ENCODE results near the gene MDN1.
"Not testable (repeated sequence)": the region's sequence is repeated elsewhere in the genome, so short reads cannot be mapped to it uniquely, and the experiment has no call there.

Gene MDN1

DNA sequence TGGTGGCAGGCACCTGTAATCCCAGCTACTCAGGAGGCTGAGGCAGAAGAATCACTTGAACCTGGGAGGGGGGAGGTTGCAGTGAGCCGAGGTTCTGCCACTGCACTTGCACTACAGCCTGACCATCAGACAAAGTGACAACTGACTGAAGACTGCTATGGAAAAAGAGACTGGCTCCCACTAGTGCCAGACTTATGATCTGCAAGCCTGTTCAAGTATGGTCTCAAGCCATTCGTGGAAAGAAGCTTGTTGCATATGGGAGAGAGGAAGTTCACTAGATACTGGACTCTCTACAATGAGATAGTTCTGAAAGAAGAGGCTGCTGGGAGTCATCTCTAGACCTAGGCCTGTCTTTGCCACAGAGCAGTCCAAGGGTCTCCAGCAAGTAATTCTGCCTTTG, 26.7 kb downstream of the MDN1 start:
- Histone ChIP-seq H3K4me1 (no peaks in the 10 kb centered on the region), H3K9me3 (no peaks in the 10 kb centered on the region), H3K4me3 (ENCODE audit: low read depth, low read length) (no peak overlapping the region), H3K36me3 (peaks cover 64% of the 10 kb centered on the region), H3K27me3 (no peaks in the 10 kb centered on the region)
- peak; percentile 26 for DNase-seq
- peak; percentile 73 for TF ChIP-seq CTCF (IDR thresholded peaks at IDR 0.05; ENCODE audit: low read depth, low read length)

DNA sequence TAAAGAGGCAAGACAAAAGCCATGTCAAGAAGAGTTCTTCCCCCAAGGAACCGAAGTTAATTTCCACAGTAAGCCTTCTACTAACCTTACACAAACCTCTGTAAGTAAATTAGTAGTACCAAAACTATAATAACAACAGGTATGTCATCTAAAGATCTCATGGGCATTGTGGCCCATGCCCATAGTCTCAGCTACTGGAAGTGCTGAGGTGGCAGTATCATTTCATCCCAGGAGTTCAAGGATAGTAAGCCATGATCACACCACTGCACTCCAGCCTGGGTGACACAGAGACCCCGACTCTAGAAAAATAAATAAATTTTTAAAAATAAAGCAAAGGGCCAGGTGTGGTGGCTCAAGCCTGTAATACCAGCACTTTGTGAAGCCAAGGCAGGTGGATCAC, 29.2 kb downstream of the MDN1 start:
- H3K36me3 ChIP-seq = peaks cover 79% of the 10 kb centered on the region
- TF ChIP-seq CTCF (IDR thresholded peaks at IDR 0.05; ENCODE audit: low read depth, low read length) = no peak
- no peaks in the 10 kb centered on the region for H3K9me3 ChIP-seq
- no peak for DNase-seq
- H3K4me1 ChIP-seq = no peaks in the 10 kb centered on the region
- no peaks in the 10 kb centered on the region for H3K27me3 ChIP-seq
- no peak overlapping the region for H3K4me3 ChIP-seq (ENCODE audit: low read depth, low read length)

DNA sequence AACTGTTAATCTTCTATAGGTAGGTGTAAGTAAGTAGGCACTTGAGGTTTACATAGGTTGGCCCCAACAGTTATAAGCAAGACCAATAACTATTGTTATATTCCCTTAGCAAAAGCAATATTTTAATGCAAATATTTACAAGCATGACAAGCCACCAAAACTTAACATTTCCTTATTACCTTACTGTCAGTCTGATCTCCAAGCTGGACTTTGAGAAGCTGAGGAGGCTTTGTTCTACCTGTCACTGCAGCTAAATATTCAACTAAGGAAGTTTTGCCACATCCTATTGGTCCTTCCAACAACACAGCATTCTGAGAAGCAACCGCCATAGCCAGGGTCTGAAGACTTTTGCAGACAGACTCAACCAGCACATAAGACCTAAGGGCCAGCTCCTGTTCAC, 29.6 kb downstream of the MDN1 start:
- no peaks in the 10 kb centered on the region for H3K4me1 ChIP-seq

GRCh38 chr6:89787660-89788328, 31.8 kb downstream of the MDN1 start:
- no peak for DNase-seq
- Histone ChIP-seq H3K9me3 (no peaks in the 10 kb centered on the region), H3K4me3 (ENCODE audit: low read depth, low read length) (no peak overlapping the region), H3K27me3 (no peaks in the 10 kb centered on the region), H3K36me3 (peaks cover 89% of the 10 kb centered on the region), H3K4me1 (no peaks in the 10 kb centered on the region)
- TF ChIP-seq CTCF (IDR thresholded peaks at IDR 0.05; ENCODE audit: low read depth, low read length) = no peak

More for the DNA sequence above, 29.6 kb downstream of the MDN1 start:
- TF ChIP-seq CTCF (IDR thresholded peaks at IDR 0.05; ENCODE audit: low read depth, low read length) = no peak
- Histone ChIP-seq H3K9me3 (no peaks in the 10 kb centered on the region), H3K27me3 (no peaks in the 10 kb centered on the region), H3K4me3 (ENCODE audit: low read depth, low read length) (no peak overlapping the region), H3K36me3 (peaks cover 84% of the 10 kb centered on the region)
- DNase-seq = no peak

DNA sequence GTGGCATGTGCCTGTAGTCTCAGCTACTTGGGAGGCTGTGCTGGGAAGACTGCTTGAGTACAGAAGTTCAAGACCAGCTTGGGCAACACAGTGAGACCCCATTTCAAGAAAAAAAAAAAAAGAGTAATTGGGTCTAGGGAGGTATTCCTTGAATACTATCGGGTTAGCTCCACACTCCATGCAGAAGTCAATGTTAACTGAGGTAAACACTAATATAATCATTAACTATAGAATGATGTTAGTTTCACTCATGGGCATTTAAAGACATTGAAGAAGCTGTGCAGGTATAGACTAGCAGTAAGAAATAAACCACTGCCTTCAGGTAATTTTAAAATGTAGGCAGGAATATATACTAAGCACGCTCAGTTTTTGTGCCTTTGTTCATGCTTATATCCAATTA, 32.6 kb downstream of the MDN1 start:
- Histone ChIP-seq H3K4me1 (no peaks in the 10 kb centered on the region), H3K27me3 (no peaks in the 10 kb centered on the region), H3K4me3 (ENCODE audit: low read depth, low read length) (no peak overlapping the region), H3K9me3 (no peaks in the 10 kb centered on the region), H3K36me3 (peaks cover 85% of the 10 kb centered on the region)
- no peak for DNase-seq
- TF ChIP-seq CTCF (IDR thresholded peaks at IDR 0.05; ENCODE audit: low read depth, low read length) = no peak

- no peak for DNase-seq
- Histone ChIP-seq H3K4me1 (no peaks in the 10 kb centered on the region), H3K9me3 (no peaks in the 10 kb centered on the region), H3K36me3 (peaks cover 81% of the 10 kb centered on the region), H3K4me3 (ENCODE audit: low read depth, low read length) (no peak overlapping the region), H3K27me3 (no peaks in the 10 kb centered on the region)
- TF ChIP-seq CTCF (IDR thresholded peaks at IDR 0.05; ENCODE audit: low read depth, low read length) = no peak
Observed at GRCh38 chr6:89784838-89785237, 34.8 kb downstream of the MDN1 start.

DNA sequence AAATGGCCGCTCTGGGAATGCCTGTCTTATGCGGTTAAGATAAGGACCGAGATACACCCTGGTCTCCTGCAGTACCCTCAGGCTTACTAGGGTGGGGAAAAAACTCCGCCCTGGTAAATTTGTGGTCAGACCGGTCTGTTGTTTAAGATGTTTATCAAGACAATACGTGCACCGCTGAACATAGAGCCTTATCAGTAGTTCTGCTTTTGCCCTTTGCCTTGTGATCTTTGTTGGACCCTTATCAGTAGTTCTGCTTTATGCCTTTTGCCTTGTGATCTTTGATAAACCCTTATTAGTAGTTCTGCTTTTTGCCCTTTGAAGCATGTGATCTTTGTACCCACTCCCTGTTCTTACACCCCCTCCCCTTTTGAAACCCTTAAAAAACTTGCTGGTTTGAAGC, 36.3 kb downstream of the MDN1 start:
- H3K9me3 ChIP-seq; DNase-seq; H3K4me3 ChIP-seq (ENCODE audit: low read depth, low read length); H3K4me1 ChIP-seq; H3K27me3 ChIP-seq: not testable (repeated sequence)
- peaks cover 72% of the 10 kb centered on the region for H3K36me3 ChIP-seq
